Skin of body (tissue), 2 donors: ENCODE results near the gene SH3RF3. TPM values are rescaled to one million over a fixed set of nuclear protein-coding genes. Genes with fewer than 3 reads are reported as not detected.
A peak's percentile ranks its signal among the peaks of the same experiment; 100 is the strongest.

Source experiments
- DNase-seq: peaks from one replicate; lab custom pipeline; 2025; lab: John Stamatoyannopoulos, UW
- total RNA-seq: library from RNA; depleted of rRNA; stranded (reverse); fragments of >200 nt; gene quantifications from one replicate; pipeline ENCODE4 v1.2.3, GENCODE V29; 2014

SH3RF3 gene
- total RNA-seq, 1 donor from 2014 or later = 3.8 TPM

DNA sequence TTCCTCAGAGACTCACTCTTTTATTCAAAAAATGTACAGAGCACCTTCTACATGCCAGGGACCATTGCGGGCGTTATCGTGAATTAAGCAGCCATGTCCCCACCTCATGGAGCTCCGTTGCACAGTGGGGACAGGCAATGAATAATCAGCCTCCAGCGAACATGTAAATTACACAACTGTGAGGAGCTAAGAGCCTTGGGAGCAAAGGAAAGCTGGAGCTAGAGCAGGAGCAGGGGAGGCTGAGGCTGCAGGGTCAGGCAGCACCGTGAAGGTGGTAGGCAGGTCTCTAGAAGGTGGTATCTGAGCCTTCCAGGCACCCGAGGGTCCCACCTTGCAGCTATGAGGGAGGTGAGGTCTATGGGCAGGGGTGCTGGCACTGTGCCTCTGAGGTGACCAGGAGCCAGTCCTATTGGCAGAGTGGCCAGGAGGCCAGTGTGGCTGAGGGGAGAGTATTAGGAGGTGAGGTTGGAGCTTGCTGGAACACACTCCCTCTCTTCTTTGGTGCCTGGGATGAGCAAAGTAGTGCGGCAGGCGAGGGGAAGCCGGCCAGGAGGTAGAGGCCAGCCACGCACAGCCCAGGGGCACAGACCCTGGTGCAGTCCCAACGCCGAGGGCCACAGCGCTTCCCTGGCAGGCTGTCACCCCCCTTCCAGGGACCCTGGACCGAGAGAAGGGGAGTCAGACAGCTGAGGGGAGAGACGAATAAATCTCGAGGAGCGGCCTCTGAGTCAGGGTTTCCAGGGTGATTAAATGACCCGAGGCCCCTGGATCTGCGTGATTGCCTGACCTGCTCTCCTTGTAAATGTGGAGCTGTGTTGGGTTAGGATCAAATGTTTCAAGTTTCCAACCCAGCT, 317.5 kb downstream of the SH3RF3 start:
- DNase-seq = no peak

DNA sequence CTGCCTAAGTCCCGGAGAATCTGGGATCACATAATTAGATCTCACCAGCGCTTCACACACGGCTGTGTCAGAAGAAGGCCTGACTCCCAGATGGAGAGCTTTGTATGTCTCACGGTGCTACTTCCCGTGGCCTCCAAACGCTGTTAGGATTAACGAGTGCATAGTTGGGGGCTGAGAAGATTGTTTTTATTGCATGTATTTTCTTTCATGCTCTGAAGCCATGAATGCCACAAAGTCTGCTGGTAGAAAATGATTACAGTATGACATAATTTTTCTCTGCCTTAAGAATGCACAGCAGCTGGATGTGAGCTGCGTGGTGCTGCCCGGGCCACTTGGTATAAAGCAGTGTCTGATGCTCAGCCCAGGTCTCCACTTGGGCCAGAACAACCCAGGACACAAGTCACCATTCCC, 318.3 kb downstream of the SH3RF3 start:
- peak; percentile 87 for DNase-seq

- peak; percentile 29 for DNase-seq
Measured at GRCh38 chr2:109447776-109448175, 318.8 kb downstream of the SH3RF3 start.

GRCh38 chr2:109448207-109448606, 319.2 kb downstream of the SH3RF3 start:
- DNase-seq = no peak

DNA sequence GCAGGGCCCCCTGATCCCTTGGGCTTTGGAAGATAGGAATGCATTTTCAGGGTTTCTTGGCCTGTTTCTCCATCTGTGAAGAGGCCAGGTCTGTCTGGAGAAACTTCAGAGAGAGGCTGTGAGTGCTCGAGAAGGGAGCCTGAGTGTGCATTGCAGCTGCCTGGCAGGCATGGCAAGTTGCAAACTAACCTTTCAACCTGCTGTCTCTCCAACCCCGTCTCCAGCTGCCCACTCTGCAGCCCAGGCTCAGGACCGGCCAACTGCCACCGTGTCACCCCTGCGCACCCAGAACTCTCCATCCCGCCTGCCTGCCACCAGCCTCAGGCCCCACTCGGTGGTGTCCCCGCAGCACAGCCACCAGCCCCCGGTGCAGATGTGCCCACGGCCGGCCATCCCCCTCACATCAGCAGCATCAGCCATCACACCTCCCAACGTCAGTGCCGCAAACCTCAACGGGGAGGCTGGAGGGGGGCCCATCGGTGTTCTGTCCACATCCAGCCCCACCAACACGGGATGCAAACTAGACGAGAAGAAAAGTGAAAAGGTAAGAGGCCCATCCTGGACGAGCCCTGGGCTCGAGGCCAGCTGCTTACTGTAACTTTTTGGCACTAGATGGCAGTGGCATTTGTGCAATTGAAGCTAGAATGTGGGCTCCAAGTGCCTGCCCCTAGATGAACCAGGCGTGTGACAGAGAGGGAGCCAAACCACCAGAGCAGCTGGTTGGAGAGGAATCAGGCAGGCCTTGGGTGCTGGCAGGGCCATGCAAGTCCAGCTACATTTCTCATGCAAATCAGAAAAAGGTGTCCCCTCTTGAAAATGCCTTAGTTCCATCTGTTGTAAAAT, 320.2 kb downstream of the SH3RF3 start:
- DNase-seq = no peak

- peak; percentile 5 for DNase-seq
Measured at GRCh38 chr2:109450574-109451273, 321.7 kb downstream of the SH3RF3 start.

DNA sequence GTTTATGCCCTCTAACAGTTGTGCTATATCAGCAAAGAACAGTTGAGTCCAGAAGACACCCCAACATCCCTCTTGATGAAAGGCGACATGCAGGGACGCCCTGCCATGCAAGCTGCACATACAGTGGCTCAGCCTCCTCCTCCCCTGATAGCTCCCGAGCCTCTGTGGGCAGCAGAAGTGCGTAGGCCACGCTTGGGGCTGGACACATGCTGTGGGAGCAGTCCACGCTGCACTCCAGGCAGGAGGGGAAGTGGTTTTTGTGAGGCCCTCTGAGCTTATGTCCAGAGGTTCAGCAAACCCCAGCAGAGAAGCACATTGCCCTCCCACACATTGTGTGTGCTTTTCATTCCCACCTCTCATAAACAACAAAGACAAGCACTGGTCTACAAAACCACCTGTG, 322.7 kb downstream of the SH3RF3 start:
- no peak for DNase-seq

DNA sequence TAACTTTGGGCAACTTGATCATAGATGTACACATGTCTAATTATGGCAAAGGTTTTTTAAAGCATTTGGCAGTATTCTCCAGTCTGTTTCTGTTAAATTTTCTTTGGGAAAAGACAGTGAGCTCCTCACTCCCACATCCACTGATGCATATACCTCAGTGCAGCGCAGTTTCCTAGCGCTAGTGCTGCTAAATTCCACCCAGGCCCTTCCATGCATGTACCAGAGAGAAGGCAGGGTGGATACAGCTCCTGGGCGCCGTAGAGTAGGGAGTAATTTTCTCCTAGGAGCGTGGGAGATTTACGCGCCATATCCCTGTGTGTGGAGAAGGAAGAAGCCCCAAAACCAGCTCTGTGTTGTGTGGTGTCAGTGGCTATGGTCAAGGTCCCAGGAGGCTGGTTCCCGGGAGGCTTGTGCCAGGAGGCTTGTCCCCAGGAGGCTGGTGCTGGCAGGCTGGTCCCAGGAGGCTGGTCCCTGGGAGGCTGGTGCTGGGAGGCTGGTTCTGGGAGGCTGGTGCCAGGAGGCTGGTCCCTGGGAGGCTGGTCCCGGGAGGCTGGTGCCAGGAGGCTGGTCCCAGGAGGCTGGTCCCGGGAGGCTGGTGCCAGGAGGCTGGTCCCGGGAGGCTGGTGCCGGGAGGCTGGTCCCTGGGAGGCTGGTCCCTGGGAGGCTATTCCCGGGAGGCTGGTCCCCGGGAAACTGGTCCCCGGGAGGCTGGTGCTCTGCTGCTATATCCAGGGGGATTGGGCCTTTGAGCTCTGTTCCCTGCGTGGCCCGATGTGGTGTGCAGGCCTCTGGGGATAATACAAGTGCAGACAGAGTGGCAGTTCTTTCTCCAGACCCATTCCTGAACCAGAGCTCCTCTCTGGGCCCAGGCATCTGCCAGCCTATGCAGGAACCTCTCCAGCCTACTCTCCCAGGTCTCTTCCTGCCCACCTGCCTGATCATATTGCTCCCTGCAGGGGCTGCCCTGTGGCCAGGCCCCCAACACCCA, 323.6 kb downstream of the SH3RF3 start:
- no peak for DNase-seq

GRCh38 chr2:109453371-109453995, 324.5 kb downstream of the SH3RF3 start:
- DNase-seq = no peak

- DNase-seq = no peak
Measured at GRCh38 chr2:109454304-109454703, 325.3 kb downstream of the SH3RF3 start.

DNA sequence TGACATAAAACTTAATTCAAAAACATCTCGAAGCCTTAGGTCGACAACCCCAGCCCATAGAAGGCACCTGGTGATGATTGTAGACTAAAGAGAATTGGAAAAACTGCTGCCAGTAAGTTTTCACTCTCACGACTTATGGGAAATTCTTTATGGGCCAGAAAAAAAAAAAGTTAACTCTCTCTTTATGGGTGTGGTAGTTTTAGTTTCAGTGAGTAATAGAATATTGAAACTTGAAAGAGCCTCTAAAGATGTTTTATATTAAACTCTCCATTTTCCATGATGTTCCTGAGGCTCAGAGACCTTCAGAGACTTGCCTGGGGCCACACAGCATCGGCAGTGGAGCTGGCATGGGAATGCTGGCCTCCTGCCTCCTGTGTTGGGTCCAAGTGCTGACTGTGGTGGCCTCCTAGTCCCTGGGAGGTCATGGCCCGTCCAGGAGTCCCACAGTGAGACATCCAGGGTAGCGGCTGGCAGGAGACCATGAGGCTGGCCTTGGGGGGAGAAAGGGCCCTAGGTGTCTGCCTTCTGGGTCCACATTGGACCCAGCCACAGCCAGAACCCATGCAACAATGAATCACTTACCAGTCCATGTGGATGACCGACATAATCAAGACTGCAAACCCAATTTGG, 325.9 kb downstream of the SH3RF3 start:
- DNase-seq = no peak

GRCh38 chr2:109455731-109456691, 327.0 kb downstream of the SH3RF3 start:
- no peak for DNase-seq

- no peak for DNase-seq
Measured at GRCh38 chr2:109456776-109457175, 327.8 kb downstream of the SH3RF3 start.

DNA sequence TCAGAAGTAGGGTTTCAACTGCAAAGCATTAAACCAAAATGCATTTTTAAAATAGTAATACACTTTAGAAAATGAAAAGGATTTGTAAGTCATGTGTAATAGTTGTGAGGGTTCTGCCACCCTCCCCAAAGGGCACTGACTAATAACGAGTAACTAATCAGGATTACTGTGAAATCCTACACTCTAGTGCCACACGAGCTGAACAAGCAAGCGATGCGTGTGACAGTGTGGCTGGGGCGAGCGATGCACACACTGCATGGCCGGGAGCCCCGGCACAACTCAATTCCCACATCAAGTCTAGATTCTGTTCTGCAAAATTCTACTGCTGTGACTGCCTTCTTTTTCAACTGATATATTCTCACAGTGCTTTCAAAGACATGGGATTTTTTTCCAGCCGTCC, 328.4 kb downstream of the SH3RF3 start:
- DNase-seq = no peak

- DNase-seq = no peak
Measured at GRCh38 chr2:109457794-109458193, 328.8 kb downstream of the SH3RF3 start.

- DNase-seq = no peak
Measured at GRCh38 chr2:109458512-109458911, 329.5 kb downstream of the SH3RF3 start.

DNA sequence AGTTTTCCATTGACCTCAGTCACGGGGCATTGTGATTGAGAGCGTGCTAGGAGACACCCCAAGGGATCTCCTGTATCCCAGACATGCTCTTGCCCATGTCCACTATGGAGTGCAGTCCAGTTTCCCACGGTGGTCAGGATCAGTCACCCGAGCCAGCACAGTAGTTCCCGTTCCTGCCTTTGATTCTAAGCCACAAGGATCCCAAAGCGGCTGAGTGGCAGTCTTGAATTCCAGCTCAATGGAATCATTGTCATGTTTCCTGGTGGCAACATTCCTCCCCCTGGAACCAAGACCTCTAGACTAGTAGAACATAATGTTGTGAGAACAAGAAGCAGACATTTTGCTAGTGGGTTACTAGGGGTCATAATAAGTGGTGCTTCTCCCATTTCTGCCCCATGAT, 330.5 kb downstream of the SH3RF3 start:
- DNase-seq = no peak

- no peak for DNase-seq
Measured at GRCh38 chr2:109460553-109461324, 331.7 kb downstream of the SH3RF3 start.
